HepG2 (cell line): ENCODE data around the gene NUTF2. TPM values are rescaled to one million over a fixed set of nuclear protein-coding genes. Genes with fewer than 3 reads are reported as not detected.

Experiments used
- DRAP1 ChIP-seq: IDR thresholded peaks from 2 replicates; pipeline ENCODE4 v1.6.1; 2016; ENCODE audit warnings: missing genetic modification reagents, missing compliant biosample characterization
- ETV5 ChIP-seq: IDR thresholded peaks from 2 replicates; pipeline ENCODE4 v1.6.1; 2018; ENCODE audit warnings: missing biosample characterization, missing genetic modification reagents, inconsistent platforms, borderline replicate concordance
- KMT2A ChIP-seq: sonication (generic); formaldehyde crosslinking; IDR thresholded peaks from 2 replicates; pipeline ENCODE4 v1.4.0; 2020; ENCODE audit warnings: missing genetic modification reagents
- MYPOP ChIP-seq: sonication (generic); formaldehyde crosslinking; IDR thresholded peaks from 2 replicates; pipeline ENCODE4 v1.8.1; 2023; ENCODE audit warnings: mild to moderate bottlenecking, moderate library complexity, missing genetic modification reagents
- NCOR1 ChIP-seq: fragments of 200-600 bp; sonication (generic); IDR thresholded peaks from 2 replicates; pipeline ENCODE4 v1.7.0; 2017; ENCODE audit warnings: antibody characterized with exemption, low read length, borderline replicate concordance
- NFIB ChIP-seq: sonication (generic); formaldehyde crosslinking; IDR thresholded peaks from 2 replicates; pipeline ENCODE4 v1.9.0; 2021; ENCODE audit warnings: missing genetic modification reagents, mild to moderate bottlenecking, borderline replicate concordance
- PITX1 ChIP-seq: sonication (generic); formaldehyde crosslinking; IDR thresholded peaks from 2 replicates; pipeline ENCODE4 v1.5.1; 2020; ENCODE audit warnings: mild to moderate bottlenecking, missing genetic modification reagents
- POGK ChIP-seq: sonication (generic); formaldehyde crosslinking; conservative IDR thresholded peaks from 2 replicates; pipeline ENCODE4 v1.8.0; 2022; ENCODE audit warnings: mild to moderate bottlenecking, moderate library complexity, missing genetic modification reagents
- SNAPC4 ChIP-seq: sonication (generic); formaldehyde crosslinking; IDR thresholded peaks from 2 replicates; pipeline ENCODE4 v1.4.0; 2020; ENCODE audit warnings: mild to moderate bottlenecking, missing genetic modification reagents
- SYNCRIP ChIP-seq: fragments of 200-400 bp; formaldehyde crosslinking; IDR thresholded peaks from 2 replicates; pipeline ENCODE4 v1.6.1; 2018; ENCODE audit warnings: mild to moderate bottlenecking, low read depth, low read length; ENCODE audit not compliant: insufficient read depth
- TAF1 ChIP-seq: sonication (generic); formaldehyde crosslinking; IDR thresholded peaks from 2 replicates; pipeline ENCODE4 v1.4.0; 2020; ENCODE audit warnings: missing genetic modification reagents
- XRCC5 ChIP-seq: fragments of 200-400 bp; formaldehyde crosslinking; optimal IDR thresholded peaks from 2 replicates; pipeline ENCODE3; 2017; ENCODE audit warnings: mild to moderate bottlenecking, low read length
- ZFAT ChIP-seq: sonication (generic); formaldehyde crosslinking; conservative IDR thresholded peaks from 2 replicates; pipeline ENCODE4 v1.8.1; 2023; ENCODE audit warnings: missing genetic modification reagents, inconsistent platforms
- ZFX ChIP-seq: sonication (generic); formaldehyde crosslinking; IDR thresholded peaks from 2 replicates; pipeline ENCODE4 v1.4.0; 2020; ENCODE audit warnings: mild to moderate bottlenecking, low read depth, missing genetic modification reagents, moderate library complexity
- ZFY ChIP-seq: sonication (generic); formaldehyde crosslinking; IDR thresholded peaks from 2 replicates; pipeline ENCODE4 v1.4.0; 2020; ENCODE audit warnings: missing genetic modification reagents
- ZNF20 ChIP-seq: sonication (generic); formaldehyde crosslinking; IDR thresholded peaks from 2 replicates; pipeline ENCODE4 v1.4.0; 2020; ENCODE audit warnings: mild to moderate bottlenecking, moderate library complexity, missing genetic modification reagents
- ZNF709 ChIP-seq: sonication (generic); formaldehyde crosslinking; IDR thresholded peaks from 2 replicates; pipeline ENCODE4 v1.5.0; 2020; ENCODE audit warnings: mild to moderate bottlenecking, missing genetic modification reagents
- polyA plus RNA-seq, 8 experiments: library from polyadenylated mRNA; depleted of rRNA in 3 of 8; stranded (reverse) in 7 of 8; unstranded in 1 of 8; fragments of >200 nt; fragmentation: Illumina TruSeq in 4 of 8; extraction: Trizol in 4 of 8; gene quantifications; 2 replicates each; pipeline versions ENCODE4 v1.2.1 to v1.2.3, GENCODE V29; 2011 to 2016; ENCODE audit warnings: low read depth in 4 of 8, missing spikeins in 1 of 8, mixed read lengths in 1 of 8; ENCODE audit not compliant: insufficient read depth in 1 of 8
- total RNA-seq, 5 experiments: library from RNA; depleted of rRNA; stranded (reverse); fragments of >200 nt; fragmentation: Illumina TruSeq; extraction: Trizol; gene quantifications; 2 replicates each; pipeline ENCODE4 v1.2.3, GENCODE V29; 2016; ENCODE audit warnings: low read depth in 1 of 5

NUTF2 gene
- total and polyA plus RNA-seq, 2 of the 13 experiments (the other 11 are each of a cell fraction or from before 2014, with no cell fraction given): 168 to 214 TPM

GRCh38 chr16:67872631-67873434, 26.1 kb downstream of the NUTF2 start, which contains the start of gene EDC4 (continued):
- TF ChIP-seq SNAPC4 (no peak; the same call in 1 of the 2 replicates), XRCC5 (peak; percentile 97), KMT2A (CRISPR knock-in tag) (peak; percentile 97), ZNF709 (CRISPR knock-in tag) (peak; percentile 82), ZFY (CRISPR knock-in tag) (peak; percentile 95), SYNCRIP (no peak), ETV5 (peak; percentile 93), ZNF20 (CRISPR knock-in tag) (no peak), POGK (CRISPR knock-in tag) (peak; percentile 92), TAF1 (CRISPR knock-in tag) (peak; percentile 86), PITX1 (CRISPR knock-in tag) (peak; percentile 74; the same call in 1 of the 2 replicates), ZFX (CRISPR knock-in tag) (peak; percentile 92), DRAP1 (CRISPR knock-in tag) (peak; percentile 51; the same call in 1 of the 2 replicates), NFIB (CRISPR knock-in tag) (peak; percentile 83; the same call in 1 of the 2 replicates), NCOR1 (no peak), ZFAT (CRISPR knock-in tag) (no peak), MYPOP (peak; percentile 76)
